IMR-90 (cell line): ENCODE measurements around the gene MAGEB17. TPM values are rescaled to one million over a fixed set of nuclear protein-coding genes. Genes with fewer than 3 reads are reported as not detected.
"Not testable (repeated sequence)": the region's sequence is repeated elsewhere in the genome, so short reads cannot be mapped to it uniquely, and the experiment has no call there.

Source experiments
- ATAC-seq: fragments of 200-7000 bp; cut with Tn5 transposase; 2 replicates; pipeline ENCODE4 v1.9.1; 2020; ENCODE audit warnings: low read depth, mild to moderate bottlenecking, moderate library complexity
- BruUV-seq: library from RNA; stranded (reverse); fragments of 400-500 nt; replicated peaks from 2 replicates; lab custom pipeline; 2021; lab: Mats Ljungman, UMichigan
- CTCF ChIA-PET: fragments of 300-600 bp; formaldehyde crosslinking; extraction: SDS; loops from one replicate; lab custom pipeline; 2021; ENCODE audit warnings: antibody characterized with exemption; lab: Yijun Ruan, JAX
- POLR2A ChIA-PET: fragments of 300-600 bp; sonication (Branson Sonifier 250); formaldehyde crosslinking; loops from one replicate; lab custom pipeline; 2022; ENCODE audit warnings: antibody characterized with exemption; ENCODE audit not compliant: unreplicated experiment; lab: Charles Lee
- DNase-seq: peaks from one replicate; pipeline ENCODE4 v3.0.0; 2013
- H2AFZ ChIP-seq: replicated peaks from 2 replicates; pipeline ENCODE3; 2013; ENCODE audit warnings: low read length, mild to moderate bottlenecking; ENCODE audit not compliant: poor library complexity
- H2AK5ac ChIP-seq: 2 replicates; pipeline ENCODE4 v1.6.1; 2013; ENCODE audit warnings: low read depth, low read length, inconsistent platforms
- H2AK9ac ChIP-seq: replicated peaks from 2 replicates; pipeline ENCODE3; 2013; ENCODE audit warnings: mild to moderate bottlenecking, low read depth, low read length, moderate library complexity; ENCODE audit not compliant: poor library complexity
- H2BK120ac ChIP-seq: 2 replicates; pipeline ENCODE4 v1.6.1; 2013; ENCODE audit warnings: low read depth, low read length, inconsistent platforms
- H2BK15ac ChIP-seq: 3 replicates; pipeline ENCODE4 v1.6.1; 2013; ENCODE audit warnings: low read depth, low read length, inconsistent platforms
- H2BK20ac ChIP-seq: 2 replicates; pipeline ENCODE4 v1.6.1; 2013; ENCODE audit warnings: low read depth, mild to moderate bottlenecking, inconsistent platforms, low read length, moderate library complexity
- H2BK5ac ChIP-seq: 2 replicates; pipeline ENCODE4 v1.6.1; 2013; ENCODE audit warnings: mild to moderate bottlenecking, low read depth, low read length, inconsistent platforms; ENCODE audit not compliant: poor library complexity, severe bottlenecking
- H3K14ac ChIP-seq: replicated peaks from 2 replicates; pipeline ENCODE4 v1.6.1; 2013; ENCODE audit warnings: low read depth, low read length, inconsistent platforms
- H3K18ac ChIP-seq: 2 replicates; pipeline ENCODE4 v1.6.1; 2013; ENCODE audit warnings: low read depth, low read length, control low read depth
- H3K23ac ChIP-seq: 2 replicates; pipeline ENCODE4 v1.6.1; 2013; ENCODE audit warnings: low read depth, low read length, inconsistent platforms
- H3K27ac ChIP-seq: 2 replicates; pipeline ENCODE4 v1.5.1; 2013; ENCODE audit warnings: mild to moderate bottlenecking, control low read depth, low read length; ENCODE audit not compliant: insufficient read depth
- H3K27me3 ChIP-seq: 2 replicates; pipeline ENCODE4 v1.6.1; 2013; ENCODE audit warnings: low read length; ENCODE audit not compliant: control insufficient read depth, insufficient read depth
- H3K36me3 ChIP-seq: 2 replicates; pipeline ENCODE4 v1.6.1; 2013; ENCODE audit warnings: low read length, mixed read lengths; ENCODE audit not compliant: control insufficient read depth, insufficient read depth
- H3K4ac ChIP-seq: 2 replicates; pipeline ENCODE4 v1.6.1; 2013; ENCODE audit warnings: low read depth, low read length, inconsistent platforms
- H3K4me1 ChIP-seq: 2 replicates; pipeline ENCODE4 v1.6.1; 2013; ENCODE audit warnings: low read length, mixed read lengths; ENCODE audit not compliant: control insufficient read depth, insufficient read depth
- H3K4me2 ChIP-seq: 2 replicates; pipeline ENCODE4 v1.6.1; 2013; ENCODE audit warnings: low read depth, mild to moderate bottlenecking, control low read depth, low read length, moderate library complexity
- H3K4me3 ChIP-seq: 2 replicates; pipeline ENCODE4 v1.5.1; 2013; ENCODE audit warnings: low read depth, mild to moderate bottlenecking, control low read depth, low read length, moderate library complexity; ENCODE audit not compliant: insufficient read depth
- H3K56ac ChIP-seq: 2 replicates; pipeline ENCODE4 v1.6.1; 2013; ENCODE audit warnings: low read length, inconsistent platforms; ENCODE audit not compliant: insufficient read depth; ENCODE audit errors: extremely low read depth
- H3K79me1 ChIP-seq, 2 experiments: 2 replicates each; pipeline ENCODE4 v1.6.1; 2013; ENCODE audit warnings: low read length in 2 of 2, inconsistent platforms in 1 of 2, low read depth in 1 of 2
- H3K9ac ChIP-seq: 2 replicates; pipeline ENCODE4 v1.6.1; 2013; ENCODE audit warnings: low read depth, low read length, control low read depth
- H3K9me1 ChIP-seq: 2 replicates; pipeline ENCODE4 v1.6.1; 2013; ENCODE audit warnings: low read length, inconsistent platforms; ENCODE audit not compliant: insufficient read depth
- H3K9me3 ChIP-seq: 2 replicates; pipeline ENCODE4 v1.6.1; 2013; ENCODE audit warnings: low read length; ENCODE audit not compliant: control insufficient read depth, insufficient read depth
- H4K20me1 ChIP-seq: 2 replicates; pipeline ENCODE4 v1.6.1; 2013; ENCODE audit warnings: low read length, inconsistent platforms; ENCODE audit not compliant: insufficient read depth
- H4K5ac ChIP-seq: 2 replicates; pipeline ENCODE4 v1.6.1; 2013; ENCODE audit warnings: mild to moderate bottlenecking, low read depth, low read length, control low read depth
- H4K8ac ChIP-seq, 2 experiments: 2 replicates each; pipeline ENCODE4 v1.6.1; 2013; ENCODE audit warnings: low read depth in 2 of 2, low read length in 2 of 2, control low read depth in 1 of 2, inconsistent platforms in 1 of 2
- H4K91ac ChIP-seq: 2 replicates; pipeline ENCODE4 v1.6.1; 2013; ENCODE audit warnings: low read depth, low read length, inconsistent platforms; ENCODE audit not compliant: insufficient read depth
- WGBS, 2 experiments: methylation state at CpG; one replicate each; pipeline versions ENCODE4 v1.1.5 to v1.1.7; 2013; ENCODE audit warnings: missing lambda C conversion rate in 2 of 2; ENCODE audit not compliant: insufficient read length in 1 of 2; ENCODE audit errors: extremely low coverage in 2 of 2; 5-methylcytosine and 5-hydroxymethylcytosine counted together
- dilution Hi-C: fragments of 300-500 bp; cut with HindIII; formaldehyde crosslinking; loops from one replicate; pipeline ENCODE4 v1.14.3; 2018; ENCODE audit warnings: low sequenced_read_pairs; ENCODE audit not compliant: unreplicated experiment
- in situ Hi-C: fragments of 300-500 bp; cut with MboI; formaldehyde crosslinking; loops from 3 replicates; pipeline ENCODE4 v1.14.3; 2019; ENCODE audit warnings: low sequenced_read_pairs, inconsistent platforms, mixed read lengths
- intact Hi-C: fragments of 100-400 bp; cut with micrococcal nuclease; formaldehyde crosslinking; loops from 2 replicates; pipeline ENCODE4 v1.10.0; 2022
- polyA plus RNA-seq, 3 experiments: library from polyadenylated mRNA; depleted of rRNA; stranded (reverse); fragments of >200 nt; gene quantifications; 2 replicates each; pipeline ENCODE4 v1.2.3, GENCODE V29; 2012; ENCODE audit warnings: low replicate concordance in 1 of 3
- total RNA-seq: library from RNA; depleted of rRNA; stranded (reverse); fragments of >200 nt; gene quantifications from 2 replicates; pipeline ENCODE4 v1.2.3, GENCODE V29; 2012

Gene MAGEB17
- total and polyA plus RNA-seq, 2 of the 4 experiments (the other 2 are of a cell fraction) = under 0.01 to 0.34 TPM

- H3K9ac ChIP-seq, BruUV-seq, H4K20me1 ChIP-seq, H2AFZ ChIP-seq, H4K91ac ChIP-seq, H3K79me1 ChIP-seq, H3K4me1 ChIP-seq, H3K9me3 ChIP-seq, H4K8ac ChIP-seq, H3K4me2 ChIP-seq, ATAC-seq, H3K56ac ChIP-seq, H2BK5ac ChIP-seq, dilution Hi-C loops, H3K27ac ChIP-seq, H3K23ac ChIP-seq, H2BK120ac ChIP-seq, H4K5ac ChIP-seq, H2AK9ac ChIP-seq, H3K4me3 ChIP-seq, in situ Hi-C loops, H2BK20ac ChIP-seq, H3K27me3 ChIP-seq, H3K36me3 ChIP-seq, H3K18ac ChIP-seq, H3K14ac ChIP-seq, H3K4ac ChIP-seq, H2BK15ac ChIP-seq, intact Hi-C loops, POLR2A ChIA-PET, DNase-seq, H3K9me1 ChIP-seq, H2AK5ac ChIP-seq: not testable (repeated sequence)
- CTCF ChIA-PET = interaction anchor here (1.3 kb wide), 1 partner anchor 28 kb away, joined by 4 read pairs; no protein-coding TSS in a partner anchor
- WGBS, 2 experiments = no CpG with 5 or more reads among the region's 1 CpG
Measured at GRCh38 chrX:16145093-16145492, 22.2 kb upstream of the MAGEB17 start.
